ENCODE data around the gene TMX3. TPM values are rescaled to one million over a fixed set of nuclear protein-coding genes. Genes with fewer than 3 reads are reported as not detected.

TMX3 gene
- total RNA-seq: 68.0 and 75.9 TPM in 2 replicates

GRCh38 chr18:68714712-68715496 lies at the start of gene TMX3:
TSS of gene TMX3 (minus strand) at chr18:68715108. CDS start at chr18:68714981, 127 bp downstream.

Other genes with a start within 250 kb of the TMX3 start
- gene CCDC102B, start 83.0 kb upstream of the TMX3 start, total RNA-seq: 7.3 and 9.8 TPM in 2 replicates